K562 (cell line): ENCODE results near the gene DPY19L1. TPM values are rescaled to one million over a fixed set of nuclear protein-coding genes. Genes with fewer than 3 reads are reported as not detected.
A peak's percentile ranks its signal among the peaks of the same experiment; 100 is the strongest.

ENCODE experiments used
- ARID2 ChIP-seq: fragments of 450-650 bp; IDR thresholded peaks from 2 replicates; pipeline ENCODE4 v1.6.1; 2017; ENCODE audit warnings: antibody characterized with exemption, mild to moderate bottlenecking
- BHLHE40 ChIP-seq: IDR thresholded peaks from 2 replicates; pipeline ENCODE4 v1.6.1; 2011; ENCODE audit warnings: low read length, improper control_type of control experiment
- HNRNPUL1 ChIP-seq: fragments of 200-400 bp; formaldehyde crosslinking; IDR thresholded peaks from 2 replicates; pipeline ENCODE4 v1.6.1; 2017; ENCODE audit warnings: low read length
- KDM5B ChIP-seq: fragments of 200-600 bp; sonication (generic); IDR thresholded peaks from 2 replicates; pipeline ENCODE4 v1.6.1; 2012; ENCODE audit warnings: low read depth, mild to moderate bottlenecking, moderate library complexity, low read length, control low read depth, inconsistent platforms; ENCODE audit not compliant: insufficient replicate concordance
- SAP30 ChIP-seq: fragments of 200-600 bp; sonication (generic); IDR thresholded peaks from 2 replicates; pipeline ENCODE4 v1.6.1; 2012; ENCODE audit warnings: borderline replicate concordance, low read depth, mild to moderate bottlenecking, moderate library complexity, low read length, control low read depth, inconsistent platforms; ENCODE audit not compliant: insufficient read depth, poor library complexity, severe bottlenecking
- polyA plus RNA-seq, 8 experiments: library from polyadenylated mRNA; depleted of rRNA in 4 of 8; stranded (reverse) in 5 of 8; unstranded in 3 of 8; fragments of >200 nt; fragmentation: Nextera tagmentation in 2 of 8; fragmentation: Illumina TruSeq in 1 of 8; extraction: Ambion mirVana in 2 of 8; extraction: Trizol in 1 of 8; gene quantifications; 2 replicates each; pipeline versions ENCODE4 v1.2.1 to v1.2.3, GENCODE V29; 2011 to 2014; ENCODE audit warnings: inconsistent platforms in 1 of 8, missing spikeins in 1 of 8
- total RNA-seq, 7 experiments: library from RNA; depleted of rRNA in 6 of 7; stranded (reverse); fragments of >200 nt in 6 of 7; fragmentation: Illumina TruSeq in 2 of 7; extraction: Trizol in 2 of 7; gene quantifications; 2 replicates each; pipeline versions ENCODE4 v1.2.1 to v1.2.3, GENCODE V29; 2011 to 2021; ENCODE audit warnings: low replicate concordance in 1 of 7
- TF ChIP-seq, protein P1 (sequence below): fragments of 250-450 bp; sonication (Bioruptor Pico); IDR thresholded peaks from 2 replicates; pipeline ENCODE4 v1.8.0; 2022; ENCODE audit warnings: inconsistent platforms, mild to moderate bottlenecking, moderate library complexity, borderline replicate concordance
- TF ChIP-seq, protein P2 (sequence below): fragments of 450-650 bp; IDR thresholded peaks from 2 replicates; pipeline ENCODE4 v1.6.1; 2016; ENCODE audit warnings: low read depth
- TF ChIP-seq, protein P3 (sequence below): sonication (generic); formaldehyde crosslinking; IDR thresholded peaks from 2 replicates; pipeline ENCODE4 v1.8.1; 2022; ENCODE audit warnings: missing genetic modification reagents

DPY19L1 gene
- total and polyA plus RNA-seq, 9 of the 15 experiments (the other 6 are each of a cell fraction or from before 2014, with no cell fraction given): 4.0 to 34.3 (median 22.1) TPM

DNA sequence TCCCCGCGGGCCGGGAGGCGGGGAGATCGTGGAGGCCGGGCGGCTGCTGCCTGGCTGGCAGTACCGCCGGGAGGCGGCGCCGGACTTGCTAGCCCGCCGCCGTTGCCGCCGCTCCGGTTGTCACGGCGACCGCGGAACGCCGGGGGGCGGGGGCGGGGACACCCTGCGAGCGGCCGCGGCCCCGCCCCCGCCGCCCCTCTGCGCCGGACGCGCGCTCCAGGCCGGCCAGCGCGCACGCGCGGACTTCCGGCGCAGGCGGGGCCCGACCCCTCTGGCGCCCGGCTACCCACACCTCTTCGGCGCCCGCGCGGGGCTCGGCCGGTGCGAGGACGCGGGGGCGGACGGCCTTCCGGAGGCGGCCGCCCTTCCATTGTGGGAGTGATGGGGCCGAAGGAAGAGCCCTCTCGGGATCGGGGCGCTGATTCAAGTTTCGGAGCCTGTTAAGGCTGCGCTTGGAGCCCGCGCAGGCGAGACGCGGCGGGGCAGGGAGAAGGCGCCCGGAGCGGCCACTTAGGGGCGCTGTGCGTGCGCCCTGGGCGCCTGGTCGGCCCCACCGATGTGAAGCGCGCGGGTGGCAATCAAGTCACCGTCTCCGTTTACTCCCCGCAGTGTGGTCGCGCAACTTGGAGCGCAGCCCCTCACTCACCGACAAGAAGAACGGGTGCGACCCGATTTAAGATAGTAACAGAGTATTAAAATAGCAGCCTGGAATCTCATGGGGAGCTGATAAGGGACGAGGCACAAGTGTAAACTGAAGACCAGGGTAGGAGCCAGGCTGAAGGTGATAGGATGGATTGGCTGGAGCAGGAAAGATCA, 449 bp upstream of the DPY19L1 start (continued):
- TF ChIP-seq, protein P1, sequence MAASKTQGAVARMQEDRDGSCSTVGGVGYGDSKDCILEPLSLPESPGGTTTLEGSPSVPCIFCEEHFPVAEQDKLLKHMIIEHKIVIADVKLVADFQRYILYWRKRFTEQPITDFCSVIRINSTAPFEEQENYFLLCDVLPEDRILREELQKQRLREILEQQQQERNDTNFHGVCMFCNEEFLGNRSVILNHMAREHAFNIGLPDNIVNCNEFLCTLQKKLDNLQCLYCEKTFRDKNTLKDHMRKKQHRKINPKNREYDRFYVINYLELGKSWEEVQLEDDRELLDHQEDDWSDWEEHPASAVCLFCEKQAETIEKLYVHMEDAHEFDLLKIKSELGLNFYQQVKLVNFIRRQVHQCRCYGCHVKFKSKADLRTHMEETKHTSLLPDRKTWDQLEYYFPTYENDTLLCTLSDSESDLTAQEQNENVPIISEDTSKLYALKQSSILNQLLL (CRISPR knock-in tag): no peak
- TF ChIP-seq BHLHE40 (no peak), KDM5B (peak; percentile 63), HNRNPUL1 (no peak), SAP30 (no peak), ARID2 (no peak)
- TF ChIP-seq, protein P2, sequence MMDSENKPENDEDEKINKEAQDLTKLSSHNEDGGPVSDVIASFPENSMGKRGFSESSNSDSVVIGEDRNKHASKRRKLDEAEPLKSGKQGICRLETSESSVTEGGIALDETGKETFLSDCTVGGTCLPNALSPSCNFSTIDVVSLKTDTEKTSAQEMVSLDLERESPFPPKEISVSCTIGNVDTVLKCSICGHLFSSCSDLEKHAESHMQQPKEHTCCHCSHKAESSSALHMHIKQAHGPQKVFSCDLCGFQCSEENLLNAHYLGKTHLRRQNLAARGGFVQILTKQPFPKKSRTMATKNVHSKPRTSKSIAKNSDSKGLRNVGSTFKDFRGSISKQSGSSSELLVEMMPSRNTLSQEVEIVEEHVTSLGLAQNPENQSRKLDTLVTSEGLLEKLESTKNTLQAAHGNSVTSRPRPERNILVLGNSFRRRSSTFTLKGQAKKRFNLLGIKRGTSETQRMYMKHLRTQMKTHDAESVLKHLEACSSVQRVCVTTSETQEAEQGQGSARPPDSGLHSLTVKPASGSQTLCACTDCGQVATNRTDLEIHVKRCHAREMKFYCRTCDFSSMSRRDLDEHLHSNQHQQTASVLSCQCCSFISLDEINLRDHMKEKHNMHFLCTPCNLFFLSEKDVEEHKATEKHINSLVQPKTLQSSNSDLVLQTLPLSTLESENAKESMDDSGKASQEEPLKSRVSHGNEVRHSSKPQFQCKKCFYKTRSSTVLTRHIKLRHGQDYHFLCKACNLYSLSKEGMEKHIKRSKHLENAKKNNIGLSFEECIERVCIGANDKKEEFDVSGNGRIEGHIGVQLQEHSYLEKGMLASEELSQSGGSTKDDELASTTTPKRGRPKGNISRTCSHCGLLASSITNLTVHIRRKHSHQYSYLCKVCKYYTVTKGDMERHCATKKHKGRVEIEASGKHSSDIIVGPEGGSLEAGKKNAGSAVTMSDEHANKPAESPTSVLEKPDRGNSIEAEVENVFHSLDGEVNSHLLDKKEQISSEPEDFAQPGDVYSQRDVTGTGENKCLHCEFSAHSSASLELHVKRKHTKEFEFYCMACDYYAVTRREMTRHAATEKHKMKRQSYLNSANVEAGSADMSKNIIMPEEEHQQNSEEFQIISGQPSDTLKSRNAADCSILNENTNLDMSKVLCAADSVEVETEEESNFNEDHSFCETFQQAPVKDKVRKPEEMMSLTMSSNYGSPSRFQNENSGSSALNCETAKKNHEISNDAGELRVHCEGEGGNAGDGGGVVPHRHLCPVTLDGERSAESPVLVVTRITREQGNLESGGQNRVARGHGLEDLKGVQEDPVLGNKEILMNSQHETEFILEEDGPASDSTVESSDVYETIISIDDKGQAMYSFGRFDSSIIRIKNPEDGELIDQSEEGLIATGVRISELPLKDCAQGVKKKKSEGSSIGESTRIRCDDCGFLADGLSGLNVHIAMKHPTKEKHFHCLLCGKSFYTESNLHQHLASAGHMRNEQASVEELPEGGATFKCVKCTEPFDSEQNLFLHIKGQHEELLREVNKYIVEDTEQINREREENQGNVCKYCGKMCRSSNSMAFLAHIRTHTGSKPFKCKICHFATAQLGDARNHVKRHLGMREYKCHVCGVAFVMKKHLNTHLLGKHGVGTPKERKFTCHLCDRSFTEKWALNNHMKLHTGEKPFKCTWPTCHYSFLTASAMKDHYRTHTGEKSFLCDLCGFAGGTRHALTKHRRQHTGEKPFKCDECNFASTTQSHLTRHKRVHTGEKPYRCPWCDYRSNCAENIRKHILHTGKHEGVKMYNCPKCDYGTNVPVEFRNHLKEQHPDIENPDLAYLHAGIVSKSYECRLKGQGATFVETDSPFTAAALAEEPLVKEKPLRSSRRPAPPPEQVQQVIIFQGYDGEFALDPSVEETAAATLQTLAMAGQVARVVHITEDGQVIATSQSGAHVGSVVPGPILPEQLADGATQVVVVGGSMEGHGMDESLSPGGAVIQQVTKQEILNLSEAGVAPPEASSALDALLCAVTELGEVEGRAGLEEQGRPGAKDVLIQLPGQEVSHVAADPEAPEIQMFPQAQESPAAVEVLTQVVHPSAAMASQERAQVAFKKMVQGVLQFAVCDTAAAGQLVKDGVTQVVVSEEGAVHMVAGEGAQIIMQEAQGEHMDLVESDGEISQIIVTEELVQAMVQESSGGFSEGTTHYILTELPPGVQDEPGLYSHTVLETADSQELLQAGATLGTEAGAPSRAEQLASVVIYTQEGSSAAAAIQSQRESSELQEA: no peak
- TF ChIP-seq, protein P3, sequence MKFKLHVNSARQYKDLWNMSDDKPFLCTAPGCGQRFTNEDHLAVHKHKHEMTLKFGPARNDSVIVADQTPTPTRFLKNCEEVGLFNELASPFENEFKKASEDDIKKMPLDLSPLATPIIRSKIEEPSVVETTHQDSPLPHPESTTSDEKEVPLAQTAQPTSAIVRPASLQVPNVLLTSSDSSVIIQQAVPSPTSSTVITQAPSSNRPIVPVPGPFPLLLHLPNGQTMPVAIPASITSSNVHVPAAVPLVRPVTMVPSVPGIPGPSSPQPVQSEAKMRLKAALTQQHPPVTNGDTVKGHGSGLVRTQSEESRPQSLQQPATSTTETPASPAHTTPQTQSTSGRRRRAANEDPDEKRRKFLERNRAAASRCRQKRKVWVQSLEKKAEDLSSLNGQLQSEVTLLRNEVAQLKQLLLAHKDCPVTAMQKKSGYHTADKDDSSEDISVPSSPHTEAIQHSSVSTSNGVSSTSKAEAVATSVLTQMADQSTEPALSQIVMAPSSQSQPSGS (CRISPR knock-in tag): no peak
